Right renal cortex interstitium (tissue), 3 donors: ENCODE data around the gene FBXL17. TPM values are rescaled to one million over a fixed set of nuclear protein-coding genes. Genes with fewer than 3 reads are reported as not detected.
"Not testable (repeated sequence)": the region's sequence is repeated elsewhere in the genome, so short reads cannot be mapped to it uniquely, and the experiment has no call there.

Experiments used
- DNase-seq, 3 donors: peaks; one replicate each; pipeline ENCODE4 v3.0.0-alpha.2; 2013; ENCODE audit warnings: low read depth in 3 of 3, low spot score in 2 of 3
- polyA plus RNA-seq, 3 donors: library from polyadenylated mRNA; unstranded; fragments of 120-200 nt; gene quantifications; one replicate each; pipeline ENCODE4 v1.2.1, GENCODE V29; 2013; ENCODE audit not compliant: insufficient read length in 3 of 3

The FBXL17 gene
- polyA plus RNA-seq = 10 to 100 TPM; 33.5 to 36.4 (median 36.1) TPM

DNA sequence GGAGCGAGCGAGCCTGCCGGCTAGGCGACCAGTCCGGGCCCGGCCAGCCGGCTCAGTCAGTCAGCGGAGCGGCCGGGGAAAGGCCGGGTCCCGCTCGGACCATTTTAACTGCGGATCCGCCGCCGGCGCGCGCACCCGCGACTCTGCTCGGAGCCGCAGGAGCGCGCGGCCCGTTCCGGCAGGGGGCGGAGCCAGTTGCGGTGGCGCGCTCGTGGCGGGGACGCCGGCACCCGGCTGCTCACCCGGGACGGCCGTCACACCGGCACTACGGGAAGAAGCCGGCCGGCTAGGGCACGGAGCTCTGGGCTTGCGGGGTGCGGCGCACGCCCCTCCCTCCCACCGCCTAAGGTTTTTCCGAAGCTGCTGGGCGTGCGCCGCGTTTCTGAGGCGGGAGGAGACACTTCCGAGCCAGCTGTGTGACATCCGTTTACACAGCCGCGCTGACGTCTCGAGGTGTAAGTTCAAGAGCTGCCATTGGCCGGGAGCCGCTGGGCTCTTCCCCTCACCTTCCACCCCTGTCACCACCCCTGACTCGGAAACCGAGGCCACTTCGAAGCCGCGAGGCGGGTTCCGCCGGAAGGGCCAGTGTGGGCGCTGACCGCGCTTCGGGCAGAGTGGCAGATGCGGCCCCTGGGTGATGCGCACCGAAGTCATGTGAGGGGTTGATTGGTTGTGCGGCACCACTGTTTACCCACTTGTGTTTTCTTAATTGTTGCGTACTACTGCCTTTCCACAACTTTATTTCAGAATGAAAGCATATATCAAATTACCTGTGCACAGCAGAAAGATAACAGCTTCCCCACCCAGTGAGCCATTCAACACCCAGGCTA lies at the start of gene FBXL17:
Gene FBXL17, minus strand, starts transcription at position 145 of the 830 bp plus-strand sequence.
- peak; percentile 80 to 83 (median 81) for DNase-seq

DNA sequence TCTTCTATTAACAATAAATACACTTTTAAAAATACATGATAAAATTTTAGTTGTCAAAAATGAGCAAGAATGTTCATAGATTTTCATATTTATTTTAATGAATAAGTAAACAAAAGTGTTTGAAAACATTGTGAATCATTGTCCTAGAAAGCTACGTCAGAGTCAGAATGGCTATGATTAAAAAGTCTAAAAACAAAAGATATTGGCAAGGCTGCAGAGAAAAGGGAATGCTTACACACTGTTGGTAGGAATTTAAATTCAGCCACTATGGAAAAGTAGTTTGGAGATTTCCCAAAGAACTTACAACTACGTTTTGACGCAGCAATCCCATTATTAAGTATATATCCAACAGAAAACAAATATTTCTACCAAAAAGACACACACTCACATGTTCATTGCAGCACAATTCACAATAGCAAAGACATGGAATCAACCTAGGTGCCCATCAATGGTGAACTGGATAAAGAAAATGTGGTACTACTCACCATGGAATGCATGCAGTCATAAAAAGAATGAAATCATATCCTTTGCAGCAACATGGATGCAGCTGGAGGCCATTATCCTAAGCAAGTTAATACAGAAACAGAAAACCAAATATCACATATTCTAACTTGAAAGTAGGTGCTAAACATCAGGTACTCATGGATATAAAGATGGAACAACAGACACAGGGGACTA lies 49.2 kb upstream of the FBXL17 start:
- no peak for DNase-seq

DNA sequence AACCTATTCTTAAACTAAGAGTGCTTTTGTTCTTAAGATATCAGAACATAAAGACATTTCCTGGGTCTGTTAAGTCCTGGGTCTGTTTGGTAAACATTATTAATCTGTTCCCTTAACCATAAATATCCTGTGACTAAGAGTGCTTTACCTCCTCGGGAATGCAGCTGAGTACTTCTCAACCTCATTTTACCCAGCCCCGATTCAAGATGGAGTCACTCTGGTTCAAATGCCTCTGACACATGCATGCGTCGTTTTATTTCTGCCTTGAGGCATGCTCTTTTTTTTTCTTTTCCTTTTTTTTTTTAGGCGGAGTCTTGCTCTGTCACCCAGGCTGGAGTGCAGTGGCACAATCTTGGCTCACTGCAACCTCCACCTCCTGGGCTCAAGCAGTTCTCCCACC lies 39.8 kb upstream of the FBXL17 start:
- no peak for DNase-seq

DNA sequence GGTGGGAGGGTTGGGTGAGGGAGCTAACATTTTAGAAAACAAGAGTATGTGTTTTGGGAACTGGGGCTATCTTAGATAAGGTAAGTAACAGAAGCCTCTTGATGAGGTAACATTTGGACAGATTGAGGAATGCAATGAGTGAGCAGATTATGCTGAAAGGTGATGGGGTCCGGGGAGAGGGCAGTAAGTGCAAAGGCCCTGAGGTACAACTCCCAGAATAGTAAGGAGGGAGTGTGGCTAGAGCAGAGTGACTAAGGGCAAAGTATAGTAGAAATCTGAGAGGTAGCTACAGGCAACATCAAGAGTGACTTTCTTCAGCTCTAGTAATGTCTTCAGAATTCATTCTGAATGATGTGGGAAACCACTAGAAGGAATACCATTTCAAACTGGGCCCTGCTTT lies 38.9 kb upstream of the FBXL17 start:
- no peak for DNase-seq

DNA sequence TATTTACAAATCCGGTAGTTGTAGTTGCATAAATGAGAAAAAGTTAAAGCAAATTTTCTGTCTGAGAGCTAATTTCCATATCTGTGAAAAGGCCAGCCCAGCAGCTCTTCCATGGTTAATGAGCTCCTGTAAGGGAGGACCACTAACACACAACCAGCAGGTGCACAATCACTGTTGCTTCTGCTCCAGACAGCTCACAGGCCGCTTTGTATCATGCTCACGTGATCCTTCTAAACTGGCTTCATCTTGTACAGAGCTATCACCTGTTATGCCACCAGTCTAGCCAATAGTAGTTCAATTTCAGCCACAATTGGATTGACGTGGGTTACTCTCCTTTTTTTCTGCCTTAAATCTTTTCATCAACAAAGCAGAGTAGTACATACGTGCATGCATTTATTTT lies 38.3 kb upstream of the FBXL17 start:
- DNase-seq = no peak

DNA sequence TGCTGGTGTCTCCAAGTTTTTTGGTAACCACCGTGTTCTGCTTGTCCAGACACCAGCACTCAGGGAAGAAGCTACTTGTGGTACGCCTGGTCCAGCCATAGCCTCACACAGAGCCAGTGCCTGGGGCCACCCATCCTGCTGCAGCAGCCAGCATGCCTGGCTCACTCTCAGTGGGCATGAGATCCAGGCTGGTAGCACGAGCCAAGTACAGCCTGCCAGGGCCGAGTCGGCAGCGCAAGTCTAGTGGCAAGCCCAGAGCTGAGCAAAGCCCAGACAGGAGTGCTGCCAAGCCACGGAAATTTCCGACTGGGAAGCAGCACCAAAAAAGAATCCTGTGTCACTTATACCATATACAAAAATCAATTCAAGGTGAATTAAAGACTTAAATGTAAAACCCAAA lies 36.3 kb upstream of the FBXL17 start:
- no peak for DNase-seq

DNA sequence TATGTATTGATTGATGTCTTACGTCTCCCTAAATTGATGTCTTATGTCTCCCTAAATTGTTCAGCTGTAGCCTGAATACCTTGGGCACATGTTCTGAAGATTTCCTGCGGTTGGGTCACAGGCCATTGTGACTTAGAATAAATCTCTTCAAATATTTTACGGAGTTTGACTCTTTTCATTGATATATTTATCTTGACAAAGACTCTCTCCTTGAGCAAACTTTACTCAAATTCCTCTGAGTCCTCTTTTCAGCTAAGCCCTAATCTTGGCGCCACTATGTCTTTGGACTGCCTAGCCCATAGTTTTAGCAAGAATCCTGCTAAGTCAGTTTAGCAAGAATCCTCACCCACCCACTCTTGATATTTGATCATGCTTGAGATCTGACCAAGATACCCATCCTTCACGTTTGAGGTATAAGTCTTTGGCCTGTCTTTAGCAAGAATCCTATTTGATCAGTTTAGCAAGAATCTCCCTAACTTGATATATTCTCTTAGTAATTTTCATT lies 35.3 kb upstream of the FBXL17 start:
- DNase-seq = no peak

DNA sequence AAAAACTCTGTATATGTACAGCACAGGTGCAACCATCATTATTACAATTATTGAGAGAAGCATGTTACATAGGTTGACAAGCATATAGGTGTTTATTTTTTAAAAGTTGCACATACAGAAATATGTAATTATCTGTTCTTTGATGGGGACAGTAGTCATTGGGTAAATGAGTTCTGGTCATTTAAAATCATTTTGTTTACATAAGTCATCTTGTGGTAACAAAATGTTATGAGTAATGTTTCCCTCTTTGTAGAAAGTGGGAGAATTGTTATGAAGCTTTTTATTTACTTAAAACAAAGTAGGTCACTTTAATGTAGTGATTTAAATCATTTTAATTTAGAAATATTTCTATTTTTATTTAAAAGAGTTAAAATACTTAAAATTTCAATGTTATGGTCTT lies 33.8 kb upstream of the FBXL17 start:
- no peak for DNase-seq

DNA sequence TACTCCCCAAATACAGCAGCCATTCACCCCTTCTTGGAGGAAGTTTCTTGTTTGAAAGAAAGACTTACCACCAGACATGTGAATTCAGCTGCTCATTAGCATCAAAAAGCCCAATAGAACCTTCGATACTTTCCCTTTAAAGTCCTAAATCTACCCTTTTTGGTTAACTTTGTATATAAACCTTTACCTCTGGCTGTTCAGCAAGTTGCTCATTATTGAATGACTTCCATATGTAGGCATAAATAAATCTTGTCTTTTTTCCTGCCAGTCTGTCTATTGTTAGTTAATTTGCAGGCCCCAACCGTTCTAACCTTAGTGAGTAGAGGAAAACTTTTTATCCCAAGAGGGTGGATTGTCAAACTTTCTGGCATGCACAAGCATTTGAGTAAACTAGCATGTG lies 27.9 kb upstream of the FBXL17 start:
- no peak for DNase-seq

DNA sequence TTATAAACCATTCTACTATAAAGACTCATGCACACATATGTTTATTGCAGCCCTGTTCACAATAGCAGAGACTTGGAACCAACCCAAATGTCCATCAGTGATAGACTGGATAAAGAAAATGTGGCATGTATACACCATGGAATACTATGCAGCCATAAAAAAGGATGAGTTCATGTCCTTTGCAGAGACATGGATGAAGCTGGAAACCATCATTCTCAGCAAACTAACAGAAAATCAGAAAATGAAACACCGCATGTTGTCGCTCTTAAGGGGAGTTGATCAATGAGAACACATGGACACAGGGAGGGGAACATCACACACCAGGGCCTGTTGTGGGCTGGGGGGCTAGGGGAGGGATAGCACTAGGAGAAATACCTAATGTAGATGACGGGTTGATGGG lies 23.3 kb upstream of the FBXL17 start:
- DNase-seq = not testable (repeated sequence)

DNA sequence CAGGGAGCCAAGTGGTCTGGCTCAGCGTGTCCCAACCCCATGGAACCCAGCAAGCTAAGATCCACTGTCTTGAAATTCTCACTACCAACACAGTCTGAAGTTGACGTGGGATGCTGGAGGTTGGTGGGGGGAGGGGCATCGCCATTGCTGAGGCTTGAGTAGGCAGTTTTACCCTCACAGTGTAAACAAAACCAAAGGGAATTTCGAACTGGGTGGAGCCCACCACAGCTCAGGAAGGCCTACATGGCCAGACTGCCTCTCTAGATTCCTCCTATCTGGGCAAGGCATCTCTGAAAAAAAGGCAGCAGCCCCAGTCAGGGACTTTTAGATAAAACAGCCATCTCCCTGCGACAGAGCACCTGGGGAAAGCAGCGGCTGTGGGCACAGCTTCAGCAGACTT lies 17.1 kb upstream of the FBXL17 start:
- no peak for DNase-seq

DNA sequence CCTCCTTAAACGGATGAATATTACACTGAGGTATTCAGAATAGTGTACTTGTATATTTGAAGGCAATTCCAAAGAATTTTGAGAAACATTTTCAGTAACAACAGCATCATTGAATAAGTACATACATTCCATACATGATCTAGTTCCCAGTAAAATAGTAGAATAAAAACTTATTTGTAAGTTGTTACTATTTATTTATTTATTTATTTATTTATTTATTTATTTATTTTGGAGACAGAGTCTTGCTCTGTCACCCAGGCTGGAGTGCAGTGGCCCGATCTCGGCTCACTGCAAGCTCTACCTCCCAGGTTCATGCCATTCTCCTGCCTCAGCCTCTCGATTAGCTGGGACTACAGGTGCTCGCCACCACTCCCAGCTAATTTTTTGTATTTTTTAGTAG lies 14.9 kb upstream of the FBXL17 start:
- not testable (repeated sequence) for DNase-seq

DNA sequence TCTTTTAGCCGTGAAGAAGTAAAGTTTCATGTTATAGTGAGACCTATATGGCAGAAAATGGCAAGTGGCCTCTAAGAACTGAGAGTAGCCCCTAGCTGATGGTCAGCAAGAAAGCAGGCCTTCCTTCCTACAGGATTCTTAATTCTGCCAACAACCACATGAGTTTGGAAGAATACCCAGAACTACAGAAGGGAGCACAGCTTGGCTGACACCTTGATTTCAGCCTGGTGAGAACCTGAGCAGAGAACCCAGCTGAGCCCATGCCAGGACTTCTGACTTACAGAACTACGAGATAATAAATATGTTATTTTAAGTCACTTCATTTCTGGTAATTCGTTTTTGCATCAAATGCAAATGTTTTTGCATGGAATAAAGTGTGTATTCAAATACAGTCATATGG lies 5.9 kb upstream of the FBXL17 start:
- no peak for DNase-seq

DNA sequence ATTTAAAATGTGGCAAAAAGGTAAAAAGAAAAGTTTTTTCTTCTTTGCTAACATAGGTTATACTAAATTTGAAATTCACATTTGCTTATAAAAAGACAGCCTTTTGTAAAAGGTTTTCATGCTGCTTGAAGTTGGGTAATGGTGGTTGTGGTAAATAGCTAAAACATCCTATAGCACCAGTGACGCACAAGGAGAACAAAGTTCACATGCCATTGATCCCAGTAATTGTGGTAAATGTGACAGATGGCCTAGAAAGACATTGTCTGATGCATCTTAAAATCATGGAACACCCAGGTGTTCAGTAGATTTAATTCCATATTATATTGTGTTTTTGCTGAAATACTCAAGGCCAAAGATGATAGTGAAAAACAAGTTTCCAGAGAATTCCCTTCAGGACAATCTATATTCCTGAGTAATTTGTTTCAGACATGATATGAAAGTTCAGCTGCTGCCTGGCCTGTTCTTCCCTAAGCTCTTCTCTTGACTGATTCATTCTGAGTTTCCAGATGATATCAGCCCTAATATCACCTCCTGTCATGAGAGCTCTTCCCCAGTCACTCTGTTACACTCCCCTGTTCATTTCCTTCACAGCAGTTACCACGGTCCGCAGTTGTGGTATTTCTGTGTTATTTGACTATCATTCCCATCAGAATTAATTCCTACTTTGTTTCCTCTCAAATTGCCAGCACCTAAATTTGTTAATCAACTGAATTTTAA lies 4.6 kb upstream of the FBXL17 start:
- DNase-seq = no peak

DNA sequence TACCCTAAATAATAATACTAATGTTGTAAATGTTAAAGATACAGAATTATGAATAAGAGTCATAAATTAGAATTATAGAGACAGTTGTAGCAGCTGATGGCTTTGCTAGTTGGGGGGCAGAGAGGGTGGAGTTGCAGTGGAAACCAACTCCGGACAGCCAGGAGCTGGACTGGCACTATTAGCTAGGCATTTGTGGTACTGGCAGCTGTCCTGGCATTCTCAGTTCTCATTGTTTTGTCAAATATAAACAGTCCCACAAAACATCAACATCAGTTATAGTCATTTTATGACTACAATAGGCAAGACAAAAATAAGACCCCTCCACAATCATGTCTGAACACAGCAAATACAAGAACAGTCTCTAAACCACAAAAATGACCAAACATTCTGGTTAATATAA lies 2.8 kb upstream of the FBXL17 start:
- DNase-seq = no peak

DNA sequence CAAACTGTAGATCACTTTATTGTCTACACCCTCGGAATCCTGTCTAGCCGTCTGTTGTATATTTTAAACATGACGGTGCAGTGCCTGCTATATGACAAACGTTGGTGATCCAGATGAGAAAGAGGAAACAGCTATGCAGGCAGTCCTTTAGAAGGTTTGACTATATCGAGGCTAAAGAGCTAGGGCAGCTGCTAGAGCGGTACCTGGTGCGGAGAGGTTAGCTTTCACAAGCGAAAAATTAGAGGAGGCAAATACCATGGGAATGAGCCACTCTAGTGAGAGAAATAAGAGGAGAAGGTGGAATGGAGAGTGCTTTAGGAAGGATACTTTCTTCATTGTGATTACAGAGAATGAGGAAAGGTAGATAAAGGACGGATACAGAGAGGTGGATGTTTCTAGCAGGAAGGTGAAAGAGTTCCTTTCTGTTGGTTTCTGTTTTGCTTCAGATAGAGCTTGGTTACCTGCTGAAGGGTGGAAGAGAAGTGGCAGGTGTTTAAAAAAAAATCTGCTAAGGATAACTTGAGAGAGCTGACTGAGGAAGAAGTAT lies 959 bp upstream of the FBXL17 start:
- DNase-seq = peak in 1 of 3 donors; percentile 25

DNA sequence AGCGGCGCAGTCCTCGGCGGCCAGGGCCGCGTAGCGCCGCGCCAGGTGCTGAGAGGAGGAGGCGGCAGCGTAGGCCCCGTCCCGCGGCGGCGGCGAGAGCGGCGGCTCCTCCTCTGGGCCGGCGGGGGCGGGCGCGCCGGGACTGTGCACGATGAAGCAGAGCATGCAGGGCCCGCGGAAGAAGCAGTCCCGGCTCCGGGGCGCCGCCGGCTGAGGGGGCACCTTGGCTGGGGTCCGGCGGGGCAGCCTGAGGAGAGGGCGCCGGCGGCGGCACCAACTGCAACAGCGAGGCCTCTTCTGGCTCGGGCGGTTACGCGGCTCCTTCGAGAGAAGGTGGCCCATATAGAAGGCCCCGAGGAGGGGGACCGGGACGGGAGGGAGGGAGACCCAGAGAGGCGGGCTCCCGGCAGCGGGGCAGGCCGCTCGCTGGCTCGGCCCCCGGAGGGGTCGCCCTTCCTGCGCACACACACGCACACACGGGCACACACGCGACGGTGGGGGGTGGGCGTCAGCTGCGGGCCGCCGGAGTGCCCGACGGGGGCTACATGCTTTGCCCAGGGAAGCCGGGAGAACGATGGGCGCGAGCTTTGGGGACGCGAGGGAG lies 446 bp downstream of the FBXL17 start:
- DNase-seq = peak; percentile 42 to 48 (median 47)

DNA sequence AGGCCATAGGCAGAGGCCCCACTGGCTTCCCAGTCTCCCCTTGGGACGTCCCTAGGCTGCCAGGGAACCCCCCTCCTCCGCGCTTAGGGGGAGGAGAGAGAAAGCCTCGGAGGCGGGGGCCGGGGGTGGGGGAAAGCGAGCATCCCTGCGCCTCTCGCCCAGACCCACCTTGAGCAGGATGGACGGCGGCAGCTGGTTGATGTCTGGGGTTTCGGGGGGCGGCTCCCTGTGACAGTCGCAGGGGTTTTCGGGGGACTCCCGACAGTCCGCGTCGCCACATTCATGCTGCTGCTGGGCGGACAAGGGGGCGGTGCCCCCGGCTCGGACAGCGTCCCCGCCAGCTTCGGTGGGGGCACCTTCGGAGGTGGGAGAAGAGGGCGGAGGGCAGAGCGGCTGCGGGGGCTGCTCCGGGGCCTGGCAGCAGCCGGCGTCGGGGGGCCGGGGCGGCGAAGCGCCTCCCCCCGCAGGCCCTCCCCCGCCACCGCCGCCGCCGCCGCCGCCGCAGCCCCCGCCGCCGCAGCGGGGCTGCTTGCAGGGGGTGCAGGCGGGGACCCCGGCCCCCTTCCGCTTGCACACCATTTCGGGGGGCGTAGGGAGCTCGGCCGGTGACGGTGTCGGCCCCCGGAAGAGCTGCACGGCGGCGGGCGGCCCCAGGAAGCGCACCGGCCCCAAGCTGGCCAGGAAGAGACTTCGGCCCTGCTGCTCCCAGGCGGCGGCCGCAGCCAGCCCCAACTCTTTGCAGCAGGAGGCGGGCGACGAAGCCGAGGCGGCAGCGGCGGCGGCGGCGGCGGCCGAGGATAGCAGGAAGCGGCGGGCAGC lies 1.2 kb downstream of the FBXL17 start:
- peak; percentile 26 to 55 (median 29) for DNase-seq

DNA sequence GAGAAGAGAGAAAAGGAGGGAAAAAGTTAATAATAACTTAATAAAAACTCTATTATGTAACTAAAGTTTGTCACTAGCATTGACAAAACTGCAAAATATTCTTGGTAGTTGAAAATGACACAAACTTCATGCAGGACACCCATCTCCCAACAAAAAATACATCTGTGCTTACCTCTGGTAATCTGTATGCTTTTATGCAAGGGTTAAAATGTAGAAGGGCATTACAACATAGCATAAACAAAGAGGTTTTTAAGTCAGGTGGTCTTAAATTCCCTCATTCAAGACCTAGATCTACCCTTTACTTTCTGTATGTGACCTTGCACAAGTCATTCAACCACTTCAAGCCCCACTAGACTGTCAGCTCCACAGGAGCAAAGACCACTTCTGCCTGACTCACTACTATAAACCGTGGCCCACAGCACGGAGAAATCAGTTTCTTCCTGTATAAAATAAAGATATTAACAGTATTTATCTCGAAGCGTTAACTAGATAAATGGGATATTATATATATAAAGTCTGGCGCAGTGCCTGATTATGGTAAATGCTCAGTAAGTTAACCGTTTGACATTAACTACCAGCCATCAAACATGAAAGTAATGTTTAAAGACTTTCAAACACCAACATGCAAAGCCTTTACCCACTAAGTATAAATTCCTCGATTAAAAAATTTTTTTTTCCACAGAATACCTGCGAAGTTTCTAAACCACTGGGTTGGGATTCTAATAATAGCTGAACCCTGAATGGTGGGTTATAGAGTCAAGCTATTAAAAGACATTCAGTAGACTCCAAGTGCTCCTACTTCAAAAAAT lies 2.0 kb downstream of the FBXL17 start:
- peak in 1 of 3 donors; percentile 40 for DNase-seq
